Liver (tissue), 9 donors: ENCODE results near the gene MICU1. TPM values are rescaled to one million over a fixed set of nuclear protein-coding genes. Genes with fewer than 3 reads are reported as not detected.
"Not testable (repeated sequence)": the region's sequence is repeated elsewhere in the genome, so short reads cannot be mapped to it uniquely, and the experiment has no call there.

Experiments
- DNase-seq: peaks from one replicate; pipeline ENCODE4 v3.0.0-alpha.2; 2017; ENCODE audit warnings: low spot score
- H3K27ac ChIP-seq, 2 donors: one replicate each; pipeline ENCODE4 v1.7.0; 2013; ENCODE audit warnings: inconsistent platforms in 2 of 2, low read length in 2 of 2, control low read depth in 1 of 2, low read depth in 1 of 2, mild to moderate bottlenecking in 1 of 2
- H3K27me3 ChIP-seq, 4 donors: one replicate each; pipeline versions ENCODE4 v1.6.1 to v1.7.0; 2013; ENCODE audit warnings: low read length in 3 of 4, inconsistent platforms in 1 of 4, mild to moderate bottlenecking in 1 of 4, moderate library complexity in 1 of 4; ENCODE audit not compliant: control insufficient read depth in 4 of 4, insufficient read depth in 4 of 4
- H3K36me3 ChIP-seq, 4 donors: one replicate each; pipeline versions ENCODE4 v1.6.1 to v1.7.0; 2013; ENCODE audit warnings: low read length in 3 of 4, mild to moderate bottlenecking in 3 of 4, low read depth in 1 of 4, moderate library complexity in 1 of 4; ENCODE audit not compliant: control insufficient read depth in 4 of 4, insufficient read depth in 3 of 4
- H3K4me1 ChIP-seq, 4 donors: one replicate each; pipeline versions ENCODE4 v1.6.1 to v1.7.0; 2013; ENCODE audit warnings: low read length in 3 of 4, mild to moderate bottlenecking in 3 of 4, moderate library complexity in 1 of 4; ENCODE audit not compliant: control insufficient read depth in 4 of 4, insufficient read depth in 4 of 4
- H3K4me3 ChIP-seq, 3 donors: one replicate each; pipeline versions ENCODE4 v1.6.1 to v1.7.0; 2013; ENCODE audit warnings: low read length in 3 of 3, control low read depth in 1 of 3, low read depth in 1 of 3, mild to moderate bottlenecking in 1 of 3
- H3K9ac ChIP-seq, 2 donors: one replicate each; pipeline ENCODE4 v1.7.0; 2013; ENCODE audit warnings: low read length in 2 of 2, mild to moderate bottlenecking in 2 of 2, moderate library complexity in 2 of 2, control low read depth in 1 of 2, low read depth in 1 of 2
- H3K9me3 ChIP-seq, 4 donors: one replicate each; pipeline versions ENCODE4 v1.6.1 to v1.7.0; 2013; ENCODE audit warnings: low read length in 3 of 4; ENCODE audit not compliant: control insufficient read depth in 4 of 4
- EGR1 ChIP-seq, 2 donors: IDR thresholded peaks; 2 replicates each; pipeline ENCODE4 v1.6.1; 2016 to 2018; ENCODE audit warnings: antibody characterized with exemption in 2 of 2, low read depth in 2 of 2
- FOXA1 ChIP-seq: IDR thresholded peaks from 2 replicates; pipeline ENCODE4 v1.6.1; 2016; ENCODE audit warnings: antibody characterized with exemption
- FOXA2 ChIP-seq: IDR thresholded peaks from 2 replicates; pipeline ENCODE4 v1.6.1; 2016; ENCODE audit warnings: antibody characterized with exemption
- GABPA ChIP-seq, 2 donors: IDR thresholded peaks in 1 of 2; conservative IDR thresholded peaks in 1 of 2; 2 replicates each; pipeline ENCODE4 v1.6.1; 2016; ENCODE audit warnings: antibody characterized with exemption in 2 of 2, mild to moderate bottlenecking in 1 of 2, moderate library complexity in 1 of 2
- HNF4A ChIP-seq, 2 donors: conservative IDR thresholded peaks; 2 replicates each; pipeline ENCODE4 v1.6.1; 2016; ENCODE audit warnings: antibody characterized with exemption in 2 of 2, mild to moderate bottlenecking in 2 of 2
- HNF4G ChIP-seq: IDR thresholded peaks from 2 replicates; pipeline ENCODE4 v1.6.1; 2016; ENCODE audit warnings: antibody characterized with exemption
- JUND ChIP-seq, 2 donors: IDR thresholded peaks; 2 replicates each; pipeline ENCODE4 v1.6.1; 2016; ENCODE audit warnings: antibody characterized with exemption in 2 of 2
- NR2F2 ChIP-seq: IDR thresholded peaks from 2 replicates; pipeline ENCODE4 v1.6.1; 2016; ENCODE audit warnings: antibody characterized with exemption
- RAD21 ChIP-seq, 2 donors: IDR thresholded peaks; 2 replicates each; pipeline ENCODE4 v1.6.1; 2016; ENCODE audit warnings: antibody characterized with exemption in 2 of 2, mild to moderate bottlenecking in 2 of 2
- RXRA ChIP-seq, 2 donors: IDR thresholded peaks; 2 replicates each; pipeline ENCODE4 v1.6.1; 2017 to 2018; ENCODE audit warnings: antibody characterized with exemption in 2 of 2, mild to moderate bottlenecking in 1 of 2
- SP1 ChIP-seq: IDR thresholded peaks from 2 replicates; pipeline ENCODE4 v1.6.1; 2018; ENCODE audit warnings: antibody characterized with exemption, mild to moderate bottlenecking
- TAF1 ChIP-seq: conservative IDR thresholded peaks from 2 replicates; pipeline ENCODE4 v1.6.1; 2016; ENCODE audit warnings: antibody characterized with exemption, mild to moderate bottlenecking
- YY1 ChIP-seq: IDR thresholded peaks from 2 replicates; pipeline ENCODE4 v1.6.1; 2016; ENCODE audit warnings: antibody characterized with exemption, mild to moderate bottlenecking
- WGBS: extraction: QIAGEN DNeasy Blood & Tissue Kit; methylation state at CpG from one replicate; pipeline ENCODE4 v1.1.7; 2013; 5-methylcytosine and 5-hydroxymethylcytosine counted together
- polyA plus RNA-seq, 2 donors: library from polyadenylated mRNA; stranded (reverse) in 1 of 2; unstranded in 1 of 2; fragments of 200-250 nt in 1 of 2; fragments of >200 nt in 1 of 2; fragmentation: Nextera tagmentation in 1 of 2; extraction: Ambion mirVana in 1 of 2; gene quantifications; one replicate each; pipeline versions ENCODE4 v1.2.1 to v1.2.3, GENCODE V29; 2013 to 2015
- total RNA-seq, 2 donors: library from RNA; depleted of rRNA; stranded (reverse); fragments of >200 nt; gene quantifications; one replicate each; pipeline ENCODE4 v1.2.3, GENCODE V29; 2014
- TF ChIP-seq, protein P1 (sequence below): IDR thresholded peaks from 2 replicates; pipeline ENCODE4 v1.6.1; 2016; ENCODE audit warnings: antibody characterized with exemption, mild to moderate bottlenecking
- TF ChIP-seq, protein P2 (sequence below): IDR thresholded peaks from 2 replicates; pipeline ENCODE4 v1.6.1; 2016; ENCODE audit warnings: antibody characterized with exemption
- TF ChIP-seq, protein P3 (sequence below): IDR thresholded peaks from 2 replicates; pipeline ENCODE4 v1.6.1; 2016; ENCODE audit warnings: antibody characterized with exemption
- TF ChIP-seq, protein P4 (sequence below): IDR thresholded peaks from 2 replicates; pipeline ENCODE4 v1.6.1; 2016; ENCODE audit warnings: antibody characterized with exemption
- TF ChIP-seq, protein P5 (sequence below): fragments of 150-350 bp; IDR thresholded peaks from 2 replicates; pipeline ENCODE4 v1.5.1; 2017; ENCODE audit warnings: improper control_type of control experiment, low read depth, low read length; ENCODE audit not compliant: missing input control
- donor health status: healthy.
- donor health status: healthy.
- donor health status: healthy.
- donor health status: healthy.
- donor health status: healthy.

Gene MICU1
- total and polyA plus RNA-seq, 4 donors: 26.4 to 47.4 (median 32.1) TPM

DNA sequence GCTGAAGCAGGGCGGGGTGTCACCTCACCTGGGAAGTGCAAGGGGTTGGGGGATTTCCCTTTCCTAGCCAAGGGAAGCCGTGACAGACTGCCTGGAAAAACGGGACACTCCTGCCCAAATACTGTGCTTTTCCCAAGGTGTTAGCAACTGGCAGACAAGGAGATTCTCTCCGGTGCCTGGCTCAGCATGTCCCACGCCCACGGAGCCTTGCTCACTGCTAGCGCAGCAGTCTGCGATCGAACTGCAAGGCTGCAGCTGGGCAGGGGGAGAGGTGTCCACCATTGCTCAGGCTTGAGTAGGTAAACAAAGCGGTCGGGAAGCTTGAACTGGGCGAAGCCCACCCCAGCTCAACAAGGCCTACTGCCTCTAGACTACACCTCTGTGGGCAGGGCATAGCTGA, 190.3 kb downstream of the MICU1 start:
- Histone ChIP-seq H3K27ac (no peak overlapping the region), H3K27me3 (no peaks in the 10 kb centered on the region), H3K36me3 (no peaks in the 10 kb centered on the region), H3K9ac (no peak overlapping the region), H3K9me3 (no peaks in the 10 kb centered on the region), H3K4me3 (no peak overlapping the region), H3K4me1 (no peaks in the 10 kb centered on the region)
- TF ChIP-seq HNF4A (conservative IDR thresholded peaks at IDR 0.05) (no peak), YY1 (no peak), EGR1 (IDR thresholded peaks at IDR 0.05; ENCODE audit: low read depth in 2 of 2) (no peak), TAF1 (no peak), GABPA (IDR thresholded peaks at IDR 0.05 in 1 of 2, conservative IDR thresholded peaks at IDR 0.05 in 1 of 2) (no peak), HNF4G (no peak), FOXA2 (no peak), FOXA1 (no peak), RAD21 (IDR thresholded peaks at IDR 0.05) (no peak), JUND (IDR thresholded peaks at IDR 0.05) (no peak), RXRA (IDR thresholded peaks at IDR 0.05) (no peak), SP1 (no peak), NR2F2 (no peak)
- TF ChIP-seq, protein P1, sequence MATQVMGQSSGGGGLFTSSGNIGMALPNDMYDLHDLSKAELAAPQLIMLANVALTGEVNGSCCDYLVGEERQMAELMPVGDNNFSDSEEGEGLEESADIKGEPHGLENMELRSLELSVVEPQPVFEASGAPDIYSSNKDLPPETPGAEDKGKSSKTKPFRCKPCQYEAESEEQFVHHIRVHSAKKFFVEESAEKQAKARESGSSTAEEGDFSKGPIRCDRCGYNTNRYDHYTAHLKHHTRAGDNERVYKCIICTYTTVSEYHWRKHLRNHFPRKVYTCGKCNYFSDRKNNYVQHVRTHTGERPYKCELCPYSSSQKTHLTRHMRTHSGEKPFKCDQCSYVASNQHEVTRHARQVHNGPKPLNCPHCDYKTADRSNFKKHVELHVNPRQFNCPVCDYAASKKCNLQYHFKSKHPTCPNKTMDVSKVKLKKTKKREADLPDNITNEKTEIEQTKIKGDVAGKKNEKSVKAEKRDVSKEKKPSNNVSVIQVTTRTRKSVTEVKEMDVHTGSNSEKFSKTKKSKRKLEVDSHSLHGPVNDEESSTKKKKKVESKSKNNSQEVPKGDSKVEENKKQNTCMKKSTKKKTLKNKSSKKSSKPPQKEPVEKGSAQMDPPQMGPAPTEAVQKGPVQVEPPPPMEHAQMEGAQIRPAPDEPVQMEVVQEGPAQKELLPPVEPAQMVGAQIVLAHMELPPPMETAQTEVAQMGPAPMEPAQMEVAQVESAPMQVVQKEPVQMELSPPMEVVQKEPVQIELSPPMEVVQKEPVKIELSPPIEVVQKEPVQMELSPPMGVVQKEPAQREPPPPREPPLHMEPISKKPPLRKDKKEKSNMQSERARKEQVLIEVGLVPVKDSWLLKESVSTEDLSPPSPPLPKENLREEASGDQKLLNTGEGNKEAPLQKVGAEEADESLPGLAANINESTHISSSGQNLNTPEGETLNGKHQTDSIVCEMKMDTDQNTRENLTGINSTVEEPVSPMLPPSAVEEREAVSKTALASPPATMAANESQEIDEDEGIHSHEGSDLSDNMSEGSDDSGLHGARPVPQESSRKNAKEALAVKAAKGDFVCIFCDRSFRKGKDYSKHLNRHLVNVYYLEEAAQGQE: no peak
- TF ChIP-seq, protein P2, sequence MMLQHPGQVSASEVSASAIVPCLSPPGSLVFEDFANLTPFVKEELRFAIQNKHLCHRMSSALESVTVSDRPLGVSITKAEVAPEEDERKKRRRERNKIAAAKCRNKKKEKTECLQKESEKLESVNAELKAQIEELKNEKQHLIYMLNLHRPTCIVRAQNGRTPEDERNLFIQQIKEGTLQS: no peak
- TF ChIP-seq, protein P3, sequence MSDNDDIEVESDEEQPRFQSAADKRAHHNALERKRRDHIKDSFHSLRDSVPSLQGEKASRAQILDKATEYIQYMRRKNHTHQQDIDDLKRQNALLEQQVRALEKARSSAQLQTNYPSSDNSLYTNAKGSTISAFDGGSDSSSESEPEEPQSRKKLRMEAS: no peak
- TF ChIP-seq, protein P4, sequence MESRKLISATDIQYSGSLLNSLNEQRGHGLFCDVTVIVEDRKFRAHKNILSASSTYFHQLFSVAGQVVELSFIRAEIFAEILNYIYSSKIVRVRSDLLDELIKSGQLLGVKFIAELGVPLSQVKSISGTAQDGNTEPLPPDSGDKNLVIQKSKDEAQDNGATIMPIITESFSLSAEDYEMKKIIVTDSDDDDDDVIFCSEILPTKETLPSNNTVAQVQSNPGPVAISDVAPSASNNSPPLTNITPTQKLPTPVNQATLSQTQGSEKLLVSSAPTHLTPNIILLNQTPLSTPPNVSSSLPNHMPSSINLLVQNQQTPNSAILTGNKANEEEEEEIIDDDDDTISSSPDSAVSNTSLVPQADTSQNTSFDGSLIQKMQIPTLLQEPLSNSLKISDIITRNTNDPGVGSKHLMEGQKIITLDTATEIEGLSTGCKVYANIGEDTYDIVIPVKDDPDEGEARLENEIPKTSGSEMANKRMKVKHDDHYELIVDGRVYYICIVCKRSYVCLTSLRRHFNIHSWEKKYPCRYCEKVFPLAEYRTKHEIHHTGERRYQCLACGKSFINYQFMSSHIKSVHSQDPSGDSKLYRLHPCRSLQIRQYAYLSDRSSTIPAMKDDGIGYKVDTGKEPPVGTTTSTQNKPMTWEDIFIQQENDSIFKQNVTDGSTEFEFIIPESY: no peak
- TF ChIP-seq, protein P5, sequence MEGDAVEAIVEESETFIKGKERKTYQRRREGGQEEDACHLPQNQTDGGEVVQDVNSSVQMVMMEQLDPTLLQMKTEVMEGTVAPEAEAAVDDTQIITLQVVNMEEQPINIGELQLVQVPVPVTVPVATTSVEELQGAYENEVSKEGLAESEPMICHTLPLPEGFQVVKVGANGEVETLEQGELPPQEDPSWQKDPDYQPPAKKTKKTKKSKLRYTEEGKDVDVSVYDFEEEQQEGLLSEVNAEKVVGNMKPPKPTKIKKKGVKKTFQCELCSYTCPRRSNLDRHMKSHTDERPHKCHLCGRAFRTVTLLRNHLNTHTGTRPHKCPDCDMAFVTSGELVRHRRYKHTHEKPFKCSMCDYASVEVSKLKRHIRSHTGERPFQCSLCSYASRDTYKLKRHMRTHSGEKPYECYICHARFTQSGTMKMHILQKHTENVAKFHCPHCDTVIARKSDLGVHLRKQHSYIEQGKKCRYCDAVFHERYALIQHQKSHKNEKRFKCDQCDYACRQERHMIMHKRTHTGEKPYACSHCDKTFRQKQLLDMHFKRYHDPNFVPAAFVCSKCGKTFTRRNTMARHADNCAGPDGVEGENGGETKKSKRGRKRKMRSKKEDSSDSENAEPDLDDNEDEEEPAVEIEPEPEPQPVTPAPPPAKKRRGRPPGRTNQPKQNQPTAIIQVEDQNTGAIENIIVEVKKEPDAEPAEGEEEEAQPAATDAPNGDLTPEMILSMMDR: no peak
- WGBS: 97% methylated on average over 12 of the region's 12 CpGs
- no peak for DNase-seq

DNA sequence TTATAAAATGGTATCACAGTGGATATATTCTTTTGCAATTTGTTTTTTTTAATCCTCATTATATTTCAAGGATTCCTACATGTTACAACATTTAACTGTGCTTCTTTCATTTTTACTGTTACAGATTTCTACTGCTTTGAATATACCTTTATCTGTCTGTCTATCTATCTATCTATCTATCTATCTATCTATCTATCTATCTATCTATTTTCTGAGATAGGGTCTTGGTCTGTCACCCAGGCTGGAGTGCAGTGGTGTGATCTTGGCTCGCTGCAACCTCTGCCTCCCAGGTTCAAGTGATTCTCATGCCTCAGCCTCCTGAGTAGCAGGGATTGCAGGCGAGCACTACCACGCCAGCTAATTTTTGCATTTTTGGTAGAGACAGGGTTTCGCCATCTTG, 194.9 kb downstream of the MICU1 start:
- H3K4me1 ChIP-seq, H3K9ac ChIP-seq, H3K9me3 ChIP-seq, H3K27ac ChIP-seq, H3K4me3 ChIP-seq, H3K36me3 ChIP-seq, H3K27me3 ChIP-seq, DNase-seq: not testable (repeated sequence)
- WGBS: 99% methylated on average over 4 of the region's 4 CpGs
